ENCODE results near the gene YKT6.
A peak's percentile ranks its signal among the peaks of the same experiment; 100 is the strongest.

Gene YKT6

GRCh38 chr7:44249639-44250234 lies 49.0 kb downstream of the YKT6 start:
- H3K4me3 Mint-ChIP-seq, result no peak overlapping the region
- peaks cover 19% of the 10 kb centered on the region for H3K4me1 Mint-ChIP-seq (ENCODE audit: low read depth)
- no peaks in the 10 kb centered on the region for H3K9me3 Mint-ChIP-seq
- no peak overlapping the region for H3K27ac Mint-ChIP-seq
- intact Hi-C loops (cut with micrococcal nuclease), result no loop called here
- H3K36me3 Mint-ChIP-seq (ENCODE audit: low read depth), result no peaks in the 10 kb centered on the region
- H3K27me3 Mint-ChIP-seq, result peaks cover 4% of the 10 kb centered on the region

- Mint-ChIP-seq H3K9me3 (no peaks in the 10 kb centered on the region), H3K27ac (no peak overlapping the region), H3K36me3 (ENCODE audit: low read depth) (no peaks in the 10 kb centered on the region), H3K4me1 (ENCODE audit: low read depth) (peaks cover 29% of the 10 kb centered on the region), H3K27me3 (peaks cover 2% of the 10 kb centered on the region), H3K4me3 (no peak overlapping the region)
- intact Hi-C loops (cut with micrococcal nuclease), result no loop called here
Measured at GRCh38 chr7:44251269-44251668, 50.5 kb downstream of the YKT6 start.

- Mint-ChIP-seq H3K27me3 (peaks cover 2% of the 10 kb centered on the region), H3K9me3 (no peaks in the 10 kb centered on the region), H3K36me3 (ENCODE audit: low read depth) (no peaks in the 10 kb centered on the region), H3K27ac (no peak overlapping the region), H3K4me1 (ENCODE audit: low read depth) (peaks cover 30% of the 10 kb centered on the region), H3K4me3 (no peak overlapping the region)
- intact Hi-C loops (cut with micrococcal nuclease), result no loop called here
Measured at GRCh38 chr7:44251881-44252280, 51.1 kb downstream of the YKT6 start.

GRCh38 chr7:44256459-44256858 lies 55.7 kb downstream of the YKT6 start:
- Mint-ChIP-seq H3K36me3 (ENCODE audit: low read depth) (no peaks in the 10 kb centered on the region), H3K27ac (peak overlapping the region; percentile 30), H3K4me1 (ENCODE audit: low read depth) (peaks cover 48% of the 10 kb centered on the region), H3K9me3 (no peaks in the 10 kb centered on the region), H3K27me3 (no peaks in the 10 kb centered on the region), H3K4me3 (no peak overlapping the region)
- intact Hi-C loops (cut with micrococcal nuclease), result no loop called here

- intact Hi-C loops (cut with micrococcal nuclease), result no loop called here
- Mint-ChIP-seq H3K9me3 (no peaks in the 10 kb centered on the region), H3K27me3 (no peaks in the 10 kb centered on the region), H3K36me3 (ENCODE audit: low read depth) (no peaks in the 10 kb centered on the region), H3K4me1 (ENCODE audit: low read depth) (peaks cover 43% of the 10 kb centered on the region), H3K4me3 (no peak overlapping the region), H3K27ac (peak overlapping the region; percentile 30)
Measured at GRCh38 chr7:44257213-44257612, 56.4 kb downstream of the YKT6 start.

- Mint-ChIP-seq H3K36me3 (ENCODE audit: low read depth) (no peaks in the 10 kb centered on the region), H3K4me3 (peak overlapping the region; percentile 41), H3K9me3 (no peaks in the 10 kb centered on the region), H3K27ac (peak overlapping the region; percentile 30), H3K4me1 (ENCODE audit: low read depth) (peaks cover 43% of the 10 kb centered on the region), H3K27me3 (peaks cover 3% of the 10 kb centered on the region)
- intact Hi-C loops (cut with micrococcal nuclease), result no loop called here
Measured at GRCh38 chr7:44257618-44258422, 57.0 kb downstream of the YKT6 start.

- peak overlapping the region; percentile 30 for H3K27ac Mint-ChIP-seq
- peak overlapping the region; percentile 41 for H3K4me3 Mint-ChIP-seq
- H3K27me3 Mint-ChIP-seq, result peaks cover 3% of the 10 kb centered on the region
- H3K36me3 Mint-ChIP-seq (ENCODE audit: low read depth), result no peaks in the 10 kb centered on the region
- intact Hi-C loops (cut with micrococcal nuclease), result no loop called here
- no peaks in the 10 kb centered on the region for H3K9me3 Mint-ChIP-seq
- H3K4me1 Mint-ChIP-seq (ENCODE audit: low read depth), result peaks cover 43% of the 10 kb centered on the region
Measured at GRCh38 chr7:44258423-44258760, 57.6 kb downstream of the YKT6 start.

GRCh38 chr7:44258865-44259546 lies 58.2 kb downstream of the YKT6 start:
- intact Hi-C loops (cut with micrococcal nuclease), result no loop called here
- peak overlapping the region; percentile 30 for H3K27ac Mint-ChIP-seq
- H3K36me3 Mint-ChIP-seq (ENCODE audit: low read depth), result no peaks in the 10 kb centered on the region
- no peak overlapping the region for H3K4me3 Mint-ChIP-seq
- no peaks in the 10 kb centered on the region for H3K9me3 Mint-ChIP-seq
- H3K4me1 Mint-ChIP-seq (ENCODE audit: low read depth), result peaks cover 43% of the 10 kb centered on the region
- H3K27me3 Mint-ChIP-seq, result peaks cover 7% of the 10 kb centered on the region

- Mint-ChIP-seq H3K9me3 (no peaks in the 10 kb centered on the region), H3K4me3 (no peak overlapping the region), H3K27me3 (peaks cover 12% of the 10 kb centered on the region)
Measured at GRCh38 chr7:44259547-44260457, 59.0 kb downstream of the YKT6 start.

GRCh38 chr7:44261240-44261639 lies 60.5 kb downstream of the YKT6 start:
- H3K27me3 Mint-ChIP-seq, result peaks cover 12% of the 10 kb centered on the region
- peaks cover 32% of the 10 kb centered on the region for H3K4me1 Mint-ChIP-seq (ENCODE audit: low read depth)
- no peak overlapping the region for H3K4me3 Mint-ChIP-seq
- peak overlapping the region; percentile 11 for H3K27ac Mint-ChIP-seq
- no peaks in the 10 kb centered on the region for H3K9me3 Mint-ChIP-seq
- intact Hi-C loops (cut with micrococcal nuclease), result no loop called here
- no peaks in the 10 kb centered on the region for H3K36me3 Mint-ChIP-seq (ENCODE audit: low read depth)

More at GRCh38 chr7:44259547-44260457, 59.0 kb downstream of the YKT6 start:
- Mint-ChIP-seq H3K36me3 (ENCODE audit: low read depth) (no peaks in the 10 kb centered on the region), H3K27ac (peak overlapping the region; percentile 30), H3K4me1 (ENCODE audit: low read depth) (peaks cover 43% of the 10 kb centered on the region)
- intact Hi-C loops (cut with micrococcal nuclease), result no loop called here

- H3K27me3 Mint-ChIP-seq, result peaks cover 12% of the 10 kb centered on the region
- intact Hi-C loops (cut with micrococcal nuclease), result no loop called here
- H3K4me1 Mint-ChIP-seq (ENCODE audit: low read depth), result peaks cover 30% of the 10 kb centered on the region
- H3K4me3 Mint-ChIP-seq, result no peak overlapping the region
- H3K36me3 Mint-ChIP-seq (ENCODE audit: low read depth), result no peaks in the 10 kb centered on the region
- H3K27ac Mint-ChIP-seq, result no peak overlapping the region
- H3K9me3 Mint-ChIP-seq, result no peaks in the 10 kb centered on the region
Measured at GRCh38 chr7:44262031-44262430, 61.3 kb downstream of the YKT6 start.

GRCh38 chr7:44263326-44264082 lies 62.7 kb downstream of the YKT6 start:
- no peak overlapping the region for H3K4me3 Mint-ChIP-seq
- H3K4me1 Mint-ChIP-seq (ENCODE audit: low read depth), result peaks cover 16% of the 10 kb centered on the region
- H3K36me3 Mint-ChIP-seq (ENCODE audit: low read depth), result no peaks in the 10 kb centered on the region
- intact Hi-C loops (cut with micrococcal nuclease), result no loop called here
- no peak overlapping the region for H3K27ac Mint-ChIP-seq
- peaks cover 18% of the 10 kb centered on the region for H3K27me3 Mint-ChIP-seq
- H3K9me3 Mint-ChIP-seq, result no peaks in the 10 kb centered on the region

Measured in dendritic cell treated with granulocyte-macrophage colony-stimulating factor and Interleukin-4, amounts not matched to agents 40 ng/mL and 50 ng/mL, for 4 days (primary cell).